Choroid plexus epithelial cell (primary cell): ENCODE data around the gene ANGPT4.

Source experiments
- DNase-seq: peaks from one replicate; pipeline ENCODE4 v3.0.0-alpha.2; 2010; ENCODE audit warnings: low read depth
- H3K4me3 ChIP-seq: 2 replicates; pipeline ENCODE4 v1.5.1; 2011; ENCODE audit warnings: low read depth, mild to moderate bottlenecking, control low read depth, low read length, moderate library complexity
- TF ChIP-seq, protein P1 (sequence below): conservative IDR thresholded peaks from 2 replicates; pipeline ENCODE4 v1.5.1; 2011; ENCODE audit warnings: low read depth, mild to moderate bottlenecking, control low read depth, inconsistent platforms, low read length, moderate library complexity

Gene ANGPT4

DNA sequence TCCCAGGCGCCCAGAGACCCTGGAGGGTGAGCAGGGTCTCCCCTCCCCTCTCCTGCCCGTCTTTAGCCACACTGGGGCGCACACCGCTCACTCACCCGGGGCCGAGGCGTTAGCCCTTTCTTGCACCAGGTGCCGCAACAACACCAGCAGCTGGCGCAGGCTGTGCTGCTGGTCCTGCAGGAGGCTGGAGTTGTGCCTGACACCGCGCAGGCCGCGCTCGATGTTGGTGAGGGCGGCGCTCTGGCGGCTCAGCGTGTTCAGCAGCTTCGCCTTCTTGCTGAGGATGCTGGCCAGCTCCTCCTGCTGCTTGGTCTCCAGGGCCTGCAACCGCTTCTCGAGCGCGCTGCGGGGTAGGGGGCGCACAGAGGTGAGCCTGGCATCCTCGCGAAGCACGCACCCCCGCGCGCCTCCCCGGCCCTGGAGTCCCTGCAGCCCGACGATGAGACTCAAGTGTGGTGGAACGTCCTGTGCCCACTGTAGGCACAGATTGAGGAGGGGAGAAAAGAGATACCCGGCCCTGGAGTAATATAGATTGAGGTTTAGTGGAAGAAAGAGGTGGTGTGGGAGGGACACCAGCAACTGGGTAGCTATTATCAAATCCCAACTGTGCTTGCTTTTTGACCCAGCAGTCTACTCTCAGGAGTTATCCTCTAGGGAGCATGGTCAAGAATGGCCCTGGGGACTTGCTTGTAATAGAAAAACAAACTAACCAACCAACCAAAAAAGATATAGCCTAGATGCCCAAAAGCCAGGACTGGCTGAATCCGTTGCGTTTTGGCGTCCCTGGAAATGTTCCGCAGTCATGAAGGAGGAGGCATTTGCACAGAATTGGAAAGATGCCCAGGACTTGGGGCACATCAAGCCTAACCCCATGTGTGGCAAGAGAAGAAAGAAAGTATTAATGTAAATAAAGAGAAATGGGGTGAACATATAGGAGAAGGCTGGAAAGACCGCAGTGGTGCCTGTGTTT, 30.9 kb downstream of the ANGPT4 start:
- TF ChIP-seq, protein P1, sequence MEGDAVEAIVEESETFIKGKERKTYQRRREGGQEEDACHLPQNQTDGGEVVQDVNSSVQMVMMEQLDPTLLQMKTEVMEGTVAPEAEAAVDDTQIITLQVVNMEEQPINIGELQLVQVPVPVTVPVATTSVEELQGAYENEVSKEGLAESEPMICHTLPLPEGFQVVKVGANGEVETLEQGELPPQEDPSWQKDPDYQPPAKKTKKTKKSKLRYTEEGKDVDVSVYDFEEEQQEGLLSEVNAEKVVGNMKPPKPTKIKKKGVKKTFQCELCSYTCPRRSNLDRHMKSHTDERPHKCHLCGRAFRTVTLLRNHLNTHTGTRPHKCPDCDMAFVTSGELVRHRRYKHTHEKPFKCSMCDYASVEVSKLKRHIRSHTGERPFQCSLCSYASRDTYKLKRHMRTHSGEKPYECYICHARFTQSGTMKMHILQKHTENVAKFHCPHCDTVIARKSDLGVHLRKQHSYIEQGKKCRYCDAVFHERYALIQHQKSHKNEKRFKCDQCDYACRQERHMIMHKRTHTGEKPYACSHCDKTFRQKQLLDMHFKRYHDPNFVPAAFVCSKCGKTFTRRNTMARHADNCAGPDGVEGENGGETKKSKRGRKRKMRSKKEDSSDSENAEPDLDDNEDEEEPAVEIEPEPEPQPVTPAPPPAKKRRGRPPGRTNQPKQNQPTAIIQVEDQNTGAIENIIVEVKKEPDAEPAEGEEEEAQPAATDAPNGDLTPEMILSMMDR = no peak

DNA sequence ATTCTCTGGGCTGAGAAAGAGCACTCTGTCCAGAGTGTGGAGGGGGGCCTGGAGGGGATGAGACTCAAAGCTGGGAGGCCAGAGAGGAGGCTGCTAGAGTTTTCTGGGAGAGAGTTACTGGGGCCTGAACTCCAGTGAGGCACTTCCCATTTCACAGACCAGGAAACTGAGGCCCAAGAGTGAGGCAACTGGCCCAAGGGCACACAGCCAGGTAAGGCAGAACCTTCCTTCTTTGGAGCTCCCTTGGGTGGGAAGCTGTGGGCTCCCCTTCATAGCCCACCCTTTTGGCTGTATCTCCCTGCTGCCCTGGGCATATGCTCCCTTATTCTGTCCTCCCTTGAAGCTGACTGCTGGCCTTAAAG, 34.4 kb downstream of the ANGPT4 start:
- H3K4me3 ChIP-seq = no peak overlapping the region
- DNase-seq = no peak
- TF ChIP-seq, protein P1 = no peak

More for the DNA sequence above, 30.9 kb downstream of the ANGPT4 start:
- H3K4me3 ChIP-seq = no peak overlapping the region
- peak; percentile 57 for DNase-seq

- TF ChIP-seq, protein P1 = no peak
- DNase-seq = peak; percentile 29
- H3K4me3 ChIP-seq = no peak overlapping the region
Measured at GRCh38 chr20:881051-881782, 34.9 kb downstream of the ANGPT4 start.

DNA sequence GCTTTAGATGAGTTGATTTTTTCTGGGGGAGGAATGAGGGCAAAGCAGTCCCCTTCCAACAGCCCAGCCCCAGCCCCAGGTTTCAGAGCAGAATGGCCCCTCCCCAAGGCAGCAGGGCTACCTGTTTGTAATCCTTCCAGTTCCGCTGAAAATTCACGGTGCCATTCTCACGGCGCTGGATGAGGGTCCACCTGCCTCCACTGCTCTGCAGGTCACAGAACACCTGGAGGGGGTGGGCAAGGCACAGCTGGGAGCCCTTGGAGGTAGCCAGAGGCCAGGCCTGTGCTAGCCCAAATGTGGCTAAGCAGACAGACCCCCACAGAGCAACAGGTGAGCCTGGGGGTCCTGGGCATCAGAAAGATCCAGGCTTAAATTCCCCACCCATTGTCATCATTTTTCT, 36.5 kb downstream of the ANGPT4 start:
- H3K4me3 ChIP-seq = no peak overlapping the region
- TF ChIP-seq, protein P1 = no peak
- DNase-seq = no peak

- no peak overlapping the region for H3K4me3 ChIP-seq
- DNase-seq = peak; percentile 28
- TF ChIP-seq, protein P1 = no peak
Measured at GRCh38 chr20:878511-879307, 37.4 kb downstream of the ANGPT4 start.

DNA sequence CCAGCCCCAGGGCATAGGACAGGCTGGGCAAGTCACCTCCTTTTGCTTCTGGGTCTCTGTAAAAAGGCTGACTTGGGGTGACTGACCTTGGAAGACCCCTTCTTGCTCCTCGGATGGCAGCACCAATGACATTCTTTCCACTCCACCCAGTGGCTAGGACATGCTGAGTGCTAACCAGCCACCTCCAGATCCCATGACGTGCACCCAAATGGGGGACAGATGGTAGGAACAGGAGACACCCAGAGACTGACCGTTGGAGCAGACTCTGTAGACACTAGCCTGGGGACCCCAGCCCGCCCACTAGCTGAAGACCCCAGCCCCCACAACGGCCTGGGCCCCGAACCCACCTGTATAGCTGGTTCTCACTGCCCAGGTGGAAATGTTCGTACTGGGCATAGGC, 38.3 kb downstream of the ANGPT4 start:
- TF ChIP-seq, protein P1 = no peak
- H3K4me3 ChIP-seq = no peak overlapping the region
- no peak for DNase-seq
